Islet precursor cell (in vitro differentiated cells): ENCODE results near the gene COPRS.

Experiments used
- DNase-seq: peaks from one replicate; pipeline ENCODE4 v3.0.0-alpha.2; 2018

The COPRS gene

GRCh38 chr17:31806921-31807320, 52.1 kb downstream of the COPRS start:
- no peak for DNase-seq

- DNase-seq, result no peak
These were observed 55.4 kb downstream of the COPRS start for GRCh38 chr17:31803494-31804213.

DNA sequence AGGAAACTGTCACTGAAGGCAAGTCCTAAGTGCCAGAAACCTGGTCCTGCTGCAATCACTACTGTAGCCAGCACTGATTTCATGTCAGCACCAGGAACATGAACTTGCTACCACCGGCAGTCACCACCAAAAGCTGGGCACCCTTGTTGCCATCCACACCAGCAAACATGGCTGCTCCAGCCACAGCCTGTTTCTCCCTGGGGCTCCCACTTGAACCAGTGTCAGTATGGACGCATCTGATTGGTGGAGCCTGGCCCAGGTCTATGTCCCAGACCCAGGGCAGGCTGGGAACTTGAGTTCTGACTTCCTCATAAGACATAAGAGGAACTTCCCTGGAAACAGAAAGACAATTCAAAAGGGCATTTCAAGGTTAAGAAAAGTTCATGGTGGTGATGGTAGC, 56.5 kb downstream of the COPRS start:
- DNase-seq, result no peak
